GM12872 (cell line): Measurements from ENCODE around the gene CATSPERZ.
A peak's percentile ranks its signal among the peaks of the same experiment; 100 is the strongest.

Experiments
- TF ChIP-seq, protein P1 (sequence below): IDR thresholded peaks from 3 replicates; pipeline ENCODE4 v1.5.1; 2011; ENCODE audit warnings: low read depth, mild to moderate bottlenecking, low read length, moderate library complexity; ENCODE audit not compliant: insufficient read depth

CATSPERZ gene, protein sequence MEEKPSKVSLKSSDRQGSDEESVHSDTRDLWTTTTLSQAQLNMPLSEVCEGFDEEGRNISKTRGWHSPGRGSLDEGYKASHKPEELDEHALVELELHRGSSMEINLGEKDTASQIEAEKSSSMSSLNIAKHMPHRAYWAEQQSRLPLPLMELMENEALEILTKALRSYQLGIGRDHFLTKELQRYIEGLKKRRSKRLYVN

DNA sequence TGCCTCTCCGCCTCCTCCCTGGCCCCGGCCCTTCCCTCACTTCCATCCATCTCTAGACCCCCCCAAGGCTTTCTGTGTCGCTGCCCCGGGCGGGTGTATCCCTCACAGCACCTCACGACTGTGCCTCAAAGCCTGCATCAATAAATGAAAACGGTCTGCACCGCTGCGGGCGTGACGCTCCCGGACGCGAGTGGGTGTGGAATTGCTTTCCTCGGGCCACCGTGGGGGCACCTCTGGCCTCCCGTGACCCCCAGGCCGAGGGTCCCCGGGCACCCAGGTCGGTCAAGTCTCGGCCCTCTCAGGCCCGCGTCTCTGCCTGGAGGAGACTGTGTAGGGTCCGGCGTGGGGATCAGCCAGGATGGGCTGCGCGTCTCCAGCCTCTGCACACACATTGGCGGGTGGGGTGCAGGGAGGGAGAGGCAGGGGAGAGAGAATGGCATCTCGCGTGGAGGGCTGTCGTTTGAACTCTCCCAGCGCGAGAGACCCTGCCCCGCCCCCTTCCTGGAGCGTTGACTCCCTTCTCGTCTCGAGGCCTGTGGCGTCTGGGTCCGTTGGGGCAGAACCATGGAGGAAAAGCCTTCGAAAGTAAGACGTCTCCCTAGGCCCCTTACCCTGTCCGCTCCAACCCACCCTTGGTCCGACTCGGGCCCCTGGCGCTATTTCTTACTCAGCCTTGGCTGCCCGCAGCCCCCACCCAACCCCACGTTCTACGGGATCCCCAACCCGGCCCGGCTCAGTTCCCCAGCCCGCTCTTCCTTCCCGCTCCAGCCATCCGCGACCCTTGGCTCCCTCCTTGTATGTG lies at the start of gene CATSPERZ:
CATSPERZ (plus strand) TSS at position 512 of the 802 bp plus-strand sequence; CDS start at position 565, 53 bp downstream.
- TF ChIP-seq, protein P1, sequence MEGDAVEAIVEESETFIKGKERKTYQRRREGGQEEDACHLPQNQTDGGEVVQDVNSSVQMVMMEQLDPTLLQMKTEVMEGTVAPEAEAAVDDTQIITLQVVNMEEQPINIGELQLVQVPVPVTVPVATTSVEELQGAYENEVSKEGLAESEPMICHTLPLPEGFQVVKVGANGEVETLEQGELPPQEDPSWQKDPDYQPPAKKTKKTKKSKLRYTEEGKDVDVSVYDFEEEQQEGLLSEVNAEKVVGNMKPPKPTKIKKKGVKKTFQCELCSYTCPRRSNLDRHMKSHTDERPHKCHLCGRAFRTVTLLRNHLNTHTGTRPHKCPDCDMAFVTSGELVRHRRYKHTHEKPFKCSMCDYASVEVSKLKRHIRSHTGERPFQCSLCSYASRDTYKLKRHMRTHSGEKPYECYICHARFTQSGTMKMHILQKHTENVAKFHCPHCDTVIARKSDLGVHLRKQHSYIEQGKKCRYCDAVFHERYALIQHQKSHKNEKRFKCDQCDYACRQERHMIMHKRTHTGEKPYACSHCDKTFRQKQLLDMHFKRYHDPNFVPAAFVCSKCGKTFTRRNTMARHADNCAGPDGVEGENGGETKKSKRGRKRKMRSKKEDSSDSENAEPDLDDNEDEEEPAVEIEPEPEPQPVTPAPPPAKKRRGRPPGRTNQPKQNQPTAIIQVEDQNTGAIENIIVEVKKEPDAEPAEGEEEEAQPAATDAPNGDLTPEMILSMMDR = no peak

DNA sequence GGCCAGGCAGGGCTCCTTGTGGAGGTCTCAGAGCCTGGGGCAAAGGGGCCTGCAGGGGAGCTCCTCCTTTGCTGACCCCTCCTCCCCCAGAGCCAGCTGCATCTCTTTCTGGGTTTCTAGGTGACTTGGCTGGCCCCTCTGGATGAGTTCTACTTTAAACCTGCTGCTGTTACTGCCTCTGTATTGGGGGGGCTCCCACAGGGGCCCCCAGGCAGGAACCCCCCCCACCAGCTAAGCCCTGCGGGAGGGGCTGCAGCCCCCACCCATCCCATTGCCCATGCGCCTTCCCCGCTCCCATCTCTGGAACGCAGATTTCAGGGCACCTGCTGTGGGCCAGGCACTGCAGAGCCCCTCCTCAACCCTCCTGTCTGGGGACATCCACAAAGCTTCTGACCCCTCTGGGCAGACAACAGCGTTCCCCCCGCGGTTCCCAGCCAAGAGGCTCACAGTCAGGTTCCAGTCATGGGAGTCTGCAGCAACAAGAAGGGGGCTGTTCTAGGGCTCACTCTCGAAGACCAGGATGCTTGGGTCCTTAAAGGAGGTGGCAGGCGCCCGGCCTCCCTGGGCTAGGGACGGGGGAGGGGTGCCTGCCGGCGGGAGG lies 49.6 kb upstream of the CATSPERZ start:
- TF ChIP-seq, protein P1 = no peak

DNA sequence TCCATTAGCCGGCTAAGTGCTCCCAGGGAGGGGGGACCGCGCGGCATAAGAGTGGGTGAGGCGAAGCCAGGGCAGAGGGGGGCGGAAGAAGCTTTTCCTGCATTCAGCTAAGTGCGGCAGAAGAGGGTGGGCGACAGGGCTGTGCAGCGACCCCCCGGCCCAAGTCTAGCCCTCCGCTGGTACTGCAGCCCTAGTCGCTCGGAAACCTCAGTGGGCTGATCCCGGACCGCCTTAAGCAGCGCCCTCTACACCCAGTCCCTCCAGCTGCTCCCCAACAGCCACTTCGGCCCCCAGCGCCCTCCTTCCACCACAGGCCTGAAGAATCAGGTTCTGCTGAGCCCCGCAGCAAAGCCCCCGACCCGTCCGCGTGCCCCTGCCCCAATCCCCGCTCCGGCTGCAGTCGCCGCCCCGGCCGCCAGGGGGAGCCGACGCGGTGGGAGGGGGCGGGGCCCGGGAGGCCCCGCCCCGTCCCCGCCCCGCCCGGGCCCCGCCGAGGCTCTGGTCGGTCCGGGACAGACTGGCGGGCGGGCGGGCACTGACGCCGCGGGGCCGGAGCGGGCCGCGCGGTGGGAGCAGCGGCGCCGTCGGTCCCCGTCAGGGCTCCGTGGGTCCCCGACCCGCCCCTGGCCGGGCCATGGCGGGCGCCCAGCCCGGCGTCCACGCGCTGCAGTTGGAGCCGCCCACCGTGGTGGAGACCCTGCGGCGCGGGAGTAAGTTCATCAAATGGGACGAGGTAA lies 49.0 kb upstream of the CATSPERZ start, which contains the start of gene PLCB3:
PLCB3 (plus strand) TSS at position 515 of the 737 bp plus-strand sequence; CDS start at position 635, 120 bp downstream.
- TF ChIP-seq, protein P1 = peak; percentile 64

DNA sequence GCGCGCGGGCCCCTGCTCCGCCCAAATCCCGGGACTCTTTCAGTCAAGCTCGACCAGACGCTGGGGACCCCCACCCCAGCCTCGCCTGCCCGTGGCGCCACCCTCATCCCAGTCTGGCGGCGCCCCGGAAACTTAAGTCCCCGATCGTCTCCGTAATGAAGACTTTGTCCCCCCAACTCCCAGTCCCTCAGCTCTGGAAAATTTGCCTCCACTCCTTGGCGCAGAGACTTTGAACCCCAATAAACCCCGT lies 48.5 kb upstream of the CATSPERZ start:
- TF ChIP-seq, protein P1 = no peak

DNA sequence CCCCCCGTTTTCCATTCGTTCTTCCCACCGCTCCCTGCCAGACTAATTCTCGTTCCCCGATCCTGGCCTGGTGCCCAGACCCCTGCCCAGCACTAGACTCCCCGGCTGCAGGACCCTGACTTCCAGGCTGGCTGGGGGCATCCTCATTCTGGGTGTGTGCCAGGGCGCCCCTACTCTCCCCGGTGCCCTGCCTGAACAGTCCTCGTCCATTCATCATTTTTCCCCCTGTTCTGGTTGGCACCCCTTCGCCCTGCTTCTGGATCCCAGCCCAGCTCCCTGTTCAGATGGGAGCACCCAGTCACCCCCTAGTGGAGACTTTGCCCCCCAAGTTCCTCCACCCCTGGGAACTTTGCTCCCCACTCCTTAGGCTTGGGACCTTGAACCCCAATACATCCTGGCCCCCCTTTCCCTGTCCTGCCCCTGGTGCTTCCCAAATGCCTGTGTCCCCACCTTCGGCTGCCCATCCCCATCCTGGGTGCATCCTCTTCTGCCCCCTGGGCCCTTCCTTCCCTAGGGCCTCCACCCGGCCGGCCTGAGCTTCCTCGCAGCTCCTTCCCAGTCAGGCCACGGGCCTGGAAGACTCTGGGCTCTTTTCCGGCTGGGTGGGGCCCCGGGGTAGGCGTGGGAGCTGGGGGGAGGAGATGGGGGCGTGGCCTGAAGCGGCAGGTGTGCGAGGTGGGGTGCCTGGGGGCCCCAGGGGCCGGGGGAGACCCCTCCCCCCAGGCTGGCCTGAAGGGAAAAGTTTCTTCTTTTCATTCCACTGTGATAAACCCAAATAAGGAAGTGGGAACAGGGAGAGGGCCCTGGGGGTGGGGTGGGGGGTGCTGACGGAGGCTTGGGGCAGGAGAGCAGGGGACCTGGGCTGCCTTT lies 47.9 kb upstream of the CATSPERZ start:
- TF ChIP-seq, protein P1 = peak; percentile 61

DNA sequence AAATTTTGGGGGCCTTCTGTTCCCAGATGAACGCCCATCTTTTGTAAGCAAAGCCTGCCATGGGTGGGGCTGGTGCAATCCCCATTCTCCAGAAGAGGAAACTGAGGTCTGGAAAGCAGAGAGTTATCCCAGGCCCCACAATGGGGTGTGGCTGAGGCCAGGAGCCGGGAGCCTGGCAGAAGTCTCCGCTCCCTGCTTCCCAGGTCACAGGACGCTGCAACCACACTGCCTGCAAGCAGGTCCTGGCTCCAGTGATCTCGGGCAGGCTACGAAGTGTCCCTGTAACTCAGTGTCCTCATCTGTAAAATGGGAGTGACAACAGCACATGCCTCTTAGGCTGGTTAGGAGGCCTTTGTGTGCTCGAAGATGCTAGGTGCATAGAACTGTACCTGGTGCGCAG lies 47.1 kb upstream of the CATSPERZ start:
- TF ChIP-seq, protein P1 = no peak
